K562 (cell line): ENCODE measurements around the gene NSMCE1. TPM values are rescaled to one million over a fixed set of nuclear protein-coding genes. Genes with fewer than 3 reads are reported as not detected.

Source experiments
- ATAC-seq: fragments of 200-7000 bp; cut with Tn5 transposase; 3 replicates; pipeline ENCODE4 v1.9.1; 2020; ENCODE audit warnings: moderate library complexity
- BruUV-seq: library from RNA; stranded (reverse); fragments of 400-500 nt; replicated peaks from 2 replicates; lab custom pipeline; 2021; lab: Mats Ljungman, UMichigan
- CTCF ChIA-PET: fragments of 300-600 bp; formaldehyde crosslinking; extraction: SDS; loops from one replicate; lab custom pipeline; 2021; ENCODE audit warnings: low intra/inter-chr PET ratio; lab: Yijun Ruan, JAX
- POLR2A ChIA-PET: fragments of 300-600, 350-650 bp; sonication (Branson Sonifier 250); formaldehyde crosslinking; extraction: SDS; loops from one replicate; lab custom pipeline; 2021; ENCODE audit warnings: antibody characterized with exemption, inconsistent platforms; lab: Yijun Ruan, JAX
- DNase-seq, 4 experiments: peaks; one replicate each; pipeline versions ENCODE4 v3.0.0 to v3.0.0-alpha.2; 2011 to 2018; ENCODE audit warnings: low spot score in 3 of 4, mixed read lengths in 3 of 4; ENCODE audit errors: extremely low read depth in 1 of 4
- FAIRE-seq: peaks from 2 replicates; lab custom pipeline; 2011; peaks lifted over from hg19 to GRCh38; lab: Jason Lieb, UNC
- H2AFZ ChIP-seq: 2 replicates; pipeline ENCODE4 v1.6.0; 2011; ENCODE audit warnings: low read depth, low read length, control low read depth, inconsistent platforms
- H3K27ac ChIP-seq: fragments of 200-600 bp; 3 replicates; pipeline ENCODE4 v1.8.0; 2011; ENCODE audit warnings: low read depth, mild to moderate bottlenecking, control low read depth, inconsistent platforms, low read length, moderate library complexity, mixed read lengths; ENCODE audit errors: extremely low read depth
- H3K27me3 ChIP-seq, 2 experiments: fragments of 300-600 bp in 1 of 2; 2 replicates in 1 of 2; 3 replicates in 1 of 2; pipeline versions ENCODE4 v1.6.0 to v1.8.0; 2011; ENCODE audit warnings: inconsistent platforms in 2 of 2, low read length in 2 of 2, mild to moderate bottlenecking in 1 of 2, mixed read lengths in 1 of 2, moderate library complexity in 1 of 2; ENCODE audit not compliant: control insufficient read depth in 2 of 2, insufficient read depth in 2 of 2
- H3K36me3 ChIP-seq: fragments of 300-600 bp; 3 replicates; pipeline ENCODE4 v1.8.0; 2011; ENCODE audit warnings: mild to moderate bottlenecking, low read length, inconsistent platforms; ENCODE audit not compliant: control insufficient read depth, insufficient read depth
- H3K4me1 ChIP-seq, 2 experiments: fragments of 200-600 bp in 1 of 2; replicated peaks in 1 of 2; 2 replicates in 1 of 2; 3 replicates in 1 of 2; pipeline versions ENCODE4 v1.5.1 to v1.8.0; 2011; ENCODE audit warnings: inconsistent platforms in 2 of 2, low read length in 2 of 2, mild to moderate bottlenecking in 1 of 2, mixed read lengths in 1 of 2, moderate library complexity in 1 of 2; ENCODE audit not compliant: control insufficient read depth in 2 of 2, insufficient read depth in 2 of 2
- H3K4me2 ChIP-seq: 2 replicates; pipeline ENCODE4 v1.6.1; 2011; ENCODE audit warnings: low read length, control low read depth, inconsistent platforms, mixed read lengths; ENCODE audit not compliant: insufficient read depth
- H3K4me3 ChIP-seq: fragments of 200-600 bp; sonication (generic), shearing (Covaris generic); 2 replicates; pipeline ENCODE4 v1.5.1; 2016; ENCODE audit warnings: control low read depth, inconsistent platforms
- H3K79me2 ChIP-seq: fragments of 200-600 bp; 3 replicates; pipeline ENCODE4 v1.8.0; 2011; ENCODE audit warnings: low read length, inconsistent platforms; ENCODE audit not compliant: control insufficient read depth, insufficient read depth
- H3K9ac ChIP-seq, 2 experiments: 2 replicates each; pipeline versions ENCODE4 v1.6.0 to v1.6.1; 2011; ENCODE audit warnings: low read depth in 2 of 2, low read length in 2 of 2, control low read depth in 1 of 2, inconsistent platforms in 1 of 2, mild to moderate bottlenecking in 1 of 2, mixed read lengths in 1 of 2; ENCODE audit not compliant: insufficient read depth in 1 of 2
- H3K9me1 ChIP-seq: one replicate; pipeline ENCODE4 v1.6.0; 2011; ENCODE audit warnings: inconsistent platforms, mild to moderate bottlenecking, low read length, moderate library complexity; ENCODE audit not compliant: control insufficient read depth, insufficient read depth
- H3K9me3 ChIP-seq: replicated peaks from 2 replicates; pipeline ENCODE4 v1.5.1; 2011; ENCODE audit warnings: low read depth, low read length, inconsistent platforms; ENCODE audit not compliant: control insufficient read depth, insufficient read depth
- H4K20me1 ChIP-seq: replicated peaks from 2 replicates; pipeline ENCODE4 v1.6.1; 2011; ENCODE audit warnings: low read length, inconsistent platforms, mixed read lengths; ENCODE audit not compliant: control insufficient read depth, insufficient read depth
- CBFA2T3 ChIP-seq: fragments of 450-650 bp; IDR thresholded peaks from 2 replicates; pipeline ENCODE4 v1.6.1; 2017
- ELF2 ChIP-seq: fragments of 250-450 bp; sonication (Bioruptor Pico); IDR thresholded peaks from 2 replicates; pipeline ENCODE4 v1.5.0; 2021; ENCODE audit warnings: mild to moderate bottlenecking
- MAFK ChIP-seq: IDR thresholded peaks from 2 replicates; pipeline ENCODE4 v1.6.1; 2011; ENCODE audit warnings: low read length, improper control_type of control experiment
- MYC ChIP-seq, 2 experiments: fragments of 250-450 bp in 1 of 2; sonication (Bioruptor Pico) in 1 of 2; IDR thresholded peaks; 2 replicates each; pipeline versions ENCODE4 v1.5.1 to v1.6.1; 2012 to 2021; ENCODE audit warnings: low read depth in 2 of 2, borderline replicate concordance in 1 of 2, improper control_type of control experiment in 1 of 2, low read length in 1 of 2, mild to moderate bottlenecking in 1 of 2, moderate library complexity in 1 of 2
- NR2C2 ChIP-seq, 2 experiments: fragments of 200-800 bp in 1 of 2; sonication (Bioruptor generic) in 1 of 2; sonication (generic) in 1 of 2; formaldehyde crosslinking in 1 of 2; IDR thresholded peaks; 2 replicates each; pipeline versions ENCODE4 v1.6.1 to v1.8.0; 2016 to 2022; ENCODE audit warnings: mild to moderate bottlenecking in 1 of 2, missing compliant biosample characterization in 1 of 2, missing genetic modification characterization in 1 of 2, missing genetic modification reagents in 1 of 2
- PTBP1 ChIP-seq: fragments of 200-400 bp; formaldehyde crosslinking; IDR thresholded peaks from 2 replicates; pipeline ENCODE4 v1.6.1; 2017; ENCODE audit warnings: low read depth, low read length
- ZEB2 ChIP-seq: fragments of 450-650 bp; IDR thresholded peaks from 2 replicates; pipeline ENCODE4 v1.6.1; 2016
- ZSCAN29 ChIP-seq: fragments of 450-650 bp; IDR thresholded peaks from 2 replicates; pipeline ENCODE4 v1.6.1; 2017
- WGBS: fragments of 100-300 bp; shearing (Covaris generic); methylation state at CpG from one replicate; pipeline ENCODE4 v1.1.6; 2016; ENCODE audit warnings: low coverage, mixed read lengths; ENCODE audit not compliant: insufficient coverage; ENCODE audit errors: missing lambda C conversion rate; 5-methylcytosine and 5-hydroxymethylcytosine counted together
- in situ Hi-C: fragments of 300-500 bp; cut with MboI; formaldehyde crosslinking; loops from 4 replicates; pipeline ENCODE4 v1.15.0; 2018; ENCODE audit warnings: inconsistent platforms, mixed read lengths
- intact Hi-C: fragments of 100-400 bp; cut with micrococcal nuclease; formaldehyde crosslinking; loops from 2 replicates; pipeline ENCODE4 v1.14.2; 2022
- polyA plus RNA-seq, 8 experiments: library from polyadenylated mRNA; depleted of rRNA in 4 of 8; stranded (reverse) in 5 of 8; unstranded in 3 of 8; fragments of >200 nt; fragmentation: Nextera tagmentation in 2 of 8; fragmentation: Illumina TruSeq in 1 of 8; extraction: Ambion mirVana in 2 of 8; extraction: Trizol in 1 of 8; gene quantifications; 2 replicates each; pipeline versions ENCODE4 v1.2.1 to v1.2.3, GENCODE V29; 2011 to 2014; ENCODE audit warnings: inconsistent platforms in 1 of 8, missing spikeins in 1 of 8
- total RNA-seq, 7 experiments: library from RNA; depleted of rRNA in 6 of 7; stranded (reverse); fragments of >200 nt in 6 of 7; fragmentation: Illumina TruSeq in 2 of 7; extraction: Trizol in 2 of 7; gene quantifications; 2 replicates each; pipeline versions ENCODE4 v1.2.1 to v1.2.3, GENCODE V29; 2011 to 2021; ENCODE audit warnings: low replicate concordance in 1 of 7
- TF ChIP-seq, protein P1 (sequence below): fragments of 450-650 bp; IDR thresholded peaks from 2 replicates; pipeline ENCODE4 v1.6.1; 2016; ENCODE audit warnings: borderline replicate concordance
- TF ChIP-seq, protein P2 (sequence below): sonication (generic); formaldehyde crosslinking; IDR thresholded peaks from 2 replicates; pipeline ENCODE4 v1.8.1; 2023; ENCODE audit warnings: missing genetic modification reagents, mild to moderate bottlenecking, borderline replicate concordance

NSMCE1 gene
- total and polyA plus RNA-seq, 9 of the 15 experiments (the other 6 are each of a cell fraction or from before 2014, with no cell fraction given): 52.1 to 163 (median 61.5) TPM

GRCh38 chr16:27235055-27235937, 33.3 kb downstream of the NSMCE1 start:
- H3K27me3 ChIP-seq: no peaks in the 10 kb centered on the region
- peak overlapping the region; percentile 65 for H3K4me2 ChIP-seq
- peaks cover 29% of the 10 kb centered on the region; the same call in 2 of the 3 replicates for H3K36me3 ChIP-seq
- ATAC-seq (peak; percentile 88), FAIRE-seq (peak; percentile 97), DNase-seq (peak; percentile 79 to 94 (median 80))
- in situ Hi-C loops (no loop called here), intact Hi-C loops (loop anchor here (1.0 to 2.0 kb wide), 4 partner anchors 34 to 222 kb away; partner anchors contain the start of gene NSMCE1)
- H3K9me3 ChIP-seq: no peaks in the 10 kb centered on the region
- no peak overlapping the region for H3K4me3 ChIP-seq
- peak overlapping the region; percentile 36 to 86; a peak in 3 of 4 replicates for H3K9ac ChIP-seq
- H2AFZ ChIP-seq: peak overlapping the region; percentile 83
- no peaks in the 10 kb centered on the region for H3K79me2 ChIP-seq
- no peaks in the 10 kb centered on the region for H3K9me1 ChIP-seq
- H4K20me1 ChIP-seq: no peaks in the 10 kb centered on the region
- CTCF ChIA-PET: interaction anchor here (0.7 to 2.0 kb wide), 6 partner anchors 56 to 221 kb away, joined by 3 to 19 read pairs (median 3); no protein-coding TSS in a partner anchor
- POLR2A ChIA-PET: interaction anchor here (0.6 to 2.3 kb wide), 12 partner anchors 8 to 120 kb away, joined by 3 to 6 read pairs (median 4); partner anchors contain the start of genes KDM8 and NSMCE1
- 10% methylated on average over 21 of the region's 23 CpGs for WGBS
- H3K27ac ChIP-seq: peak overlapping the region; percentile 64
- no TSS peak for BruUV-seq
- peaks cover 32 to 48% of the 10 kb centered on the region in 2 experiments for H3K4me1 ChIP-seq
- TF ChIP-seq CBFA2T3 (peak; percentile 62), NR2C2 (CRISPR knock-in tag; IDR thresholded peaks at IDR 0.05) (no peak), NR2C2 (tag; IDR thresholded peaks at IDR 0.05) (peak; percentile 49; the same call in 1 of the 2 replicates), PTBP1 (no peak), MAFK (0 out of 2 replicates have a peak, but pooled peaks have one; percentile 11), MYC (IDR thresholded peaks at IDR 0.05; ENCODE audit: low read depth, low read length) (peak; percentile 97), MYC (CRISPR knock-in tag; IDR thresholded peaks at IDR 0.05; ENCODE audit: borderline replicate concordance, low read depth) (0 out of 2 replicates have a peak, but pooled peaks have one; percentile 63), ZEB2 (peak; percentile 76; the same call in 1 of the 2 replicates), ELF2 (peak; percentile 15; the same call in 1 of the 2 replicates), ZSCAN29 (no peak)
- TF ChIP-seq, protein P1, sequence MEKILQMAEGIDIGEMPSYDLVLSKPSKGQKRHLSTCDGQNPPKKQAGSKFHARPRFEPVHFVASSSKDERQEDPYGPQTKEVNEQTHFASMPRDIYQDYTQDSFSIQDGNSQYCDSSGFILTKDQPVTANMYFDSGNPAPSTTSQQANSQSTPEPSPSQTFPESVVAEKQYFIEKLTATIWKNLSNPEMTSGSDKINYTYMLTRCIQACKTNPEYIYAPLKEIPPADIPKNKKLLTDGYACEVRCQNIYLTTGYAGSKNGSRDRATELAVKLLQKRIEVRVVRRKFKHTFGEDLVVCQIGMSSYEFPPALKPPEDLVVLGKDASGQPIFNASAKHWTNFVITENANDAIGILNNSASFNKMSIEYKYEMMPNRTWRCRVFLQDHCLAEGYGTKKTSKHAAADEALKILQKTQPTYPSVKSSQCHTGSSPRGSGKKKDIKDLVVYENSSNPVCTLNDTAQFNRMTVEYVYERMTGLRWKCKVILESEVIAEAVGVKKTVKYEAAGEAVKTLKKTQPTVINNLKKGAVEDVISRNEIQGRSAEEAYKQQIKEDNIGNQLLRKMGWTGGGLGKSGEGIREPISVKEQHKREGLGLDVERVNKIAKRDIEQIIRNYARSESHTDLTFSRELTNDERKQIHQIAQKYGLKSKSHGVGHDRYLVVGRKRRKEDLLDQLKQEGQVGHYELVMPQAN: peak; percentile 70; the same call in 1 of the 2 replicates
- TF ChIP-seq, protein P2, sequence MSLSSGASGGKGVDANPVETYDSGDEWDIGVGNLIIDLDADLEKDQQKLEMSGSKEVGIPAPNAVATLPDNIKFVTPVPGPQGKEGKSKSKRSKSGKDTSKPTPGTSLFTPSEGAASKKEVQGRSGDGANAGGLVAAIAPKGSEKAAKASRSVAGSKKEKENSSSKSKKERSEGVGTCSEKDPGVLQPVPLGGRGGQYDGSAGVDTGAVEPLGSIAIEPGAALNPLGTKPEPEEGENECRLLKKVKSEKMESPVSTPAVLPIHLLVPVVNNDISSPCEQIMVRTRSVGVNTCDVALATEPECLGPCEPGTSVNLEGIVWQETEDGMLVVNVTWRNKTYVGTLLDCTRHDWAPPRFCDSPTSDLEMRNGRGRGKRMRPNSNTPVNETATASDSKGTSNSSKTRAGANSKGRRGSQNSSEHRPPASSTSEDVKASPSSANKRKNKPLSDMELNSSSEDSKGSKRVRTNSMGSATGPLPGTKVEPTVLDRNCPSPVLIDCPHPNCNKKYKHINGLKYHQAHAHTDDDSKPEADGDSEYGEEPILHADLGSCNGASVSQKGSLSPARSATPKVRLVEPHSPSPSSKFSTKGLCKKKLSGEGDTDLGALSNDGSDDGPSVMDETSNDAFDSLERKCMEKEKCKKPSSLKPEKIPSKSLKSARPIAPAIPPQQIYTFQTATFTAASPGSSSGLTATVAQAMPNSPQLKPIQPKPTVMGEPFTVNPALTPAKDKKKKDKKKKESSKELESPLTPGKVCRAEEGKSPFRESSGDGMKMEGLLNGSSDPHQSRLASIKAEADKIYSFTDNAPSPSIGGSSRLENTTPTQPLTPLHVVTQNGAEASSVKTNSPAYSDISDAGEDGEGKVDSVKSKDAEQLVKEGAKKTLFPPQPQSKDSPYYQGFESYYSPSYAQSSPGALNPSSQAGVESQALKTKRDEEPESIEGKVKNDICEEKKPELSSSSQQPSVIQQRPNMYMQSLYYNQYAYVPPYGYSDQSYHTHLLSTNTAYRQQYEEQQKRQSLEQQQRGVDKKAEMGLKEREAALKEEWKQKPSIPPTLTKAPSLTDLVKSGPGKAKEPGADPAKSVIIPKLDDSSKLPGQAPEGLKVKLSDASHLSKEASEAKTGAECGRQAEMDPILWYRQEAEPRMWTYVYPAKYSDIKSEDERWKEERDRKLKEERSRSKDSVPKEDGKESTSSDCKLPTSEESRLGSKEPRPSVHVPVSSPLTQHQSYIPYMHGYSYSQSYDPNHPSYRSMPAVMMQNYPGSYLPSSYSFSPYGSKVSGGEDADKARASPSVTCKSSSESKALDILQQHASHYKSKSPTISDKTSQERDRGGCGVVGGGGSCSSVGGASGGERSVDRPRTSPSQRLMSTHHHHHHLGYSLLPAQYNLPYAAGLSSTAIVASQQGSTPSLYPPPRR: no peak
